BE2C (cell line): Measurements from ENCODE around the gene DRP2.
A peak's percentile ranks its signal among the peaks of the same experiment; 100 is the strongest.
"Not testable (repeated sequence)": the region's sequence is repeated elsewhere in the genome, so short reads cannot be mapped to it uniquely, and the experiment has no call there.

ENCODE experiments used
- DNase-seq: peaks from one replicate; pipeline ENCODE4 v3.0.0-alpha.2; 2020
- H3K27me3 ChIP-seq: fragments of 250-450 bp; sonication (Bioruptor Pico); 2 replicates; pipeline ENCODE4 v1.5.1; 2020; ENCODE audit warnings: mild to moderate bottlenecking
- H3K36me3 ChIP-seq: fragments of 250-450 bp; sonication (Bioruptor Pico); 2 replicates; pipeline ENCODE4 v1.5.1; 2020; ENCODE audit warnings: mild to moderate bottlenecking
- H3K4me1 ChIP-seq: fragments of 250-450 bp; sonication (Bioruptor Pico); 2 replicates; pipeline ENCODE4 v1.5.1; 2020
- H3K4me3 ChIP-seq: 2 replicates; pipeline ENCODE4 v1.5.1; 2011; ENCODE audit warnings: low read depth, low read length
- H3K9me3 ChIP-seq: fragments of 250-450 bp; sonication (Bioruptor Pico); 2 replicates; pipeline ENCODE4 v1.5.1; 2020
- CTCF ChIP-seq: IDR thresholded peaks from 2 replicates; pipeline ENCODE4 v1.5.1; 2012; ENCODE audit warnings: mild to moderate bottlenecking, low read depth, low read length

DRP2 gene

GRCh38 chrX:101274198-101274597, 54.6 kb downstream of the DRP2 start:
- H3K4me1 ChIP-seq = no peaks in the 10 kb centered on the region
- no peaks in the 10 kb centered on the region for H3K9me3 ChIP-seq
- H3K4me3 ChIP-seq = no peak overlapping the region
- H3K27me3 ChIP-seq = no peaks in the 10 kb centered on the region
- DNase-seq = no peak
- H3K36me3 ChIP-seq = no peaks in the 10 kb centered on the region
- no peak for TF ChIP-seq CTCF

GRCh38 chrX:101276238-101276637, 56.7 kb downstream of the DRP2 start:
- Histone ChIP-seq H3K4me1 (no peaks in the 10 kb centered on the region), H3K4me3 (no peak overlapping the region), H3K36me3 (no peaks in the 10 kb centered on the region), H3K27me3 (no peaks in the 10 kb centered on the region), H3K9me3 (no peaks in the 10 kb centered on the region)
- no peak for DNase-seq
- TF ChIP-seq CTCF = no peak

- Histone ChIP-seq H3K36me3 (no peaks in the 10 kb centered on the region), H3K4me1 (no peaks in the 10 kb centered on the region), H3K4me3 (no peak overlapping the region), H3K9me3 (no peaks in the 10 kb centered on the region), H3K27me3 (no peaks in the 10 kb centered on the region)
- peak; percentile 11 for DNase-seq
- TF ChIP-seq CTCF = peak; percentile 55
Measured at GRCh38 chrX:101287402-101287801, 67.8 kb downstream of the DRP2 start.

GRCh38 chrX:101290957-101291603, 71.5 kb downstream of the DRP2 start, which contains the start of gene TAF7L:
Gene TAF7L, minus strand, starts transcription at chrX:101291334. Its CDS starts 3,791 bp downstream, at chrX:101287543.
- H3K4me1 ChIP-seq = no peaks in the 10 kb centered on the region
- no peaks in the 10 kb centered on the region for H3K36me3 ChIP-seq
- DNase-seq = no peak
- no peaks in the 10 kb centered on the region for H3K27me3 ChIP-seq
- no peak within 1 kb of the TSS for H3K4me3 ChIP-seq
- H3K9me3 ChIP-seq = no peaks in the 10 kb centered on the region
- no peak for TF ChIP-seq CTCF

GRCh38 chrX:101295603-101296002, 76.0 kb downstream of the DRP2 start:
- not testable (repeated sequence) for H3K27me3 ChIP-seq, H3K4me3 ChIP-seq, H3K4me1 ChIP-seq, H3K36me3 ChIP-seq, H3K9me3 ChIP-seq, DNase-seq

GRCh38 chrX:101303790-101304189, 84.2 kb downstream of the DRP2 start:
- no peak overlapping the region for H3K4me3 ChIP-seq
- H3K4me1 ChIP-seq = no peaks in the 10 kb centered on the region
- no peaks in the 10 kb centered on the region for H3K27me3 ChIP-seq
- DNase-seq = no peak
- H3K9me3 ChIP-seq = no peaks in the 10 kb centered on the region
- no peak for TF ChIP-seq CTCF
- no peaks in the 10 kb centered on the region for H3K36me3 ChIP-seq
